Measurements from ENCODE around the gene CASQ2.
A peak's percentile ranks its signal among the peaks of the same experiment; 100 is the strongest.

Gene CASQ2

DNA sequence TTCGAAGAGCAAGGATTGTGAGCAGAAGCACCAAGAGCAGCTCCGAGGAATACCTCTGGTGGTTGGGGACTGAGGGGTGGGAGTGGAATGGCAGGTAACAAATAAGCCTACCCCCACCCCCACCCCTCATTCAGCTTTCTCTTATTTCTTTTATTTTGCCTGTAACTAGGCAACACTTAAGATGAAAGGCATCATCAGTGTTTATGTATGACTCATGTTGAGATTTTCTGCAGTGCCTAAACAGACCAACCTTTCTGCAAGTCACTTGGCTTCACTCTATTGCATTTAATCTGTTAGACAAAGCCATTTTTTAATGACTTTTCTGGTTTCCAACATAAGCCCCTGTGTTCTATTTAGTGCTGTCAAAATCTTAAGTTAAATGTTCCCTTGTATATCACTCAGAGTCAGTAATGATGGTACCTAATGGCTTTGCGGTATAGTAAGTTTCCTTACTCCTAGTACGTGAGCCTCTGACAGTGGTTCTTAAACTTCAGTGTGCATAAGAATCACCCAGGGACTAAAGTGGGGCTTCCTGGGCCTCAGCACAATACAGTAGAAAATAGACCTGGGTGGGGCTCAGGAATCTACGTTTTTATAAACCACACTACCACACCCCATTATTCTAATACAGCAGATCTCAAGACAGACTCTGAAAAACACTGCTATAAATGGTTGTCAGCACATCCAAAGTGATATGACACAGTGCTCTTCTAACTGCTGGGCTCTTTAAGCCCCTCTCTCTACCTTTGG, 19.9 kb downstream of the CASQ2 start:
- in situ Hi-C loops (cut with MboI; ENCODE audit: low sequenced_read_pairs, unreplicated experiment): no loop called here
- TF ChIP-seq, protein P1, sequence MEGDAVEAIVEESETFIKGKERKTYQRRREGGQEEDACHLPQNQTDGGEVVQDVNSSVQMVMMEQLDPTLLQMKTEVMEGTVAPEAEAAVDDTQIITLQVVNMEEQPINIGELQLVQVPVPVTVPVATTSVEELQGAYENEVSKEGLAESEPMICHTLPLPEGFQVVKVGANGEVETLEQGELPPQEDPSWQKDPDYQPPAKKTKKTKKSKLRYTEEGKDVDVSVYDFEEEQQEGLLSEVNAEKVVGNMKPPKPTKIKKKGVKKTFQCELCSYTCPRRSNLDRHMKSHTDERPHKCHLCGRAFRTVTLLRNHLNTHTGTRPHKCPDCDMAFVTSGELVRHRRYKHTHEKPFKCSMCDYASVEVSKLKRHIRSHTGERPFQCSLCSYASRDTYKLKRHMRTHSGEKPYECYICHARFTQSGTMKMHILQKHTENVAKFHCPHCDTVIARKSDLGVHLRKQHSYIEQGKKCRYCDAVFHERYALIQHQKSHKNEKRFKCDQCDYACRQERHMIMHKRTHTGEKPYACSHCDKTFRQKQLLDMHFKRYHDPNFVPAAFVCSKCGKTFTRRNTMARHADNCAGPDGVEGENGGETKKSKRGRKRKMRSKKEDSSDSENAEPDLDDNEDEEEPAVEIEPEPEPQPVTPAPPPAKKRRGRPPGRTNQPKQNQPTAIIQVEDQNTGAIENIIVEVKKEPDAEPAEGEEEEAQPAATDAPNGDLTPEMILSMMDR (IDR thresholded peaks at IDR 0.05; ENCODE audit: borderline replicate concordance, control extremely low read depth, extremely low read depth, insufficient read depth, missing control alignments): no peak
- no peak for DNase-seq (ENCODE audit: low spot score)

DNA sequence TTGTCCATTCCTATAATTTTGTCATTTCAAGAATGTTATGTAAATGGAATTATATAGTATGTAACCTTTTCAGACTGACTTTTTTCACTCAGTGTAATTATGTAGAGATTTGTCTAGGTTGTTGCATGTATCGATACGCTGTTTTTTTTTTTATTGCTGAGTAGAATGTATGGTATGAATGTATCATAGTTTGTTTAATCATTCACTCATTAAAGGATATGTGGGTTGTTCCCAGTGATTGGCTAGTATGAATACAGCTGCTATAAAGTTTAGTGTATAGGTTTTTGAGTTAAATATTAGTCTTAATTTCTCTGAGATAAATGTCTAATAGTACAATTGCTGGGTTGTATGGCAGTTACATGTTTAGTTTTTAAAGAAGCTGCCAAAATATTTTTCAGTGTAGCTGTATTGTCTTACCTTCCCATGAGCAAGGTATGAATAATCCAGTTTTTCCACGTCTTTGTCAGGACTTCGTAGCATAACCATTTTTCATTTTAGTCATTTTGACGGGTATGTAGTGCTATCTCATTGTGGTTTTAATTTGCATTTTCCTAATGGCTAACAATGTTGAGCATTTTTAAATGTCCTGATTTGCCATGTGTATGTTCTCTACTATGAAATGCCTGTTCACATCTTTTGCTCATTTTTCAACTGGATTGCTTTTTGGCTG, 22.4 kb downstream of the CASQ2 start:
- in situ Hi-C loops (cut with MboI; ENCODE audit: low sequenced_read_pairs, unreplicated experiment): no loop called here
- TF ChIP-seq, protein P1 (IDR thresholded peaks at IDR 0.05; ENCODE audit: borderline replicate concordance, control extremely low read depth, extremely low read depth, insufficient read depth, missing control alignments): no peak
- DNase-seq (ENCODE audit: low spot score): no peak

DNA sequence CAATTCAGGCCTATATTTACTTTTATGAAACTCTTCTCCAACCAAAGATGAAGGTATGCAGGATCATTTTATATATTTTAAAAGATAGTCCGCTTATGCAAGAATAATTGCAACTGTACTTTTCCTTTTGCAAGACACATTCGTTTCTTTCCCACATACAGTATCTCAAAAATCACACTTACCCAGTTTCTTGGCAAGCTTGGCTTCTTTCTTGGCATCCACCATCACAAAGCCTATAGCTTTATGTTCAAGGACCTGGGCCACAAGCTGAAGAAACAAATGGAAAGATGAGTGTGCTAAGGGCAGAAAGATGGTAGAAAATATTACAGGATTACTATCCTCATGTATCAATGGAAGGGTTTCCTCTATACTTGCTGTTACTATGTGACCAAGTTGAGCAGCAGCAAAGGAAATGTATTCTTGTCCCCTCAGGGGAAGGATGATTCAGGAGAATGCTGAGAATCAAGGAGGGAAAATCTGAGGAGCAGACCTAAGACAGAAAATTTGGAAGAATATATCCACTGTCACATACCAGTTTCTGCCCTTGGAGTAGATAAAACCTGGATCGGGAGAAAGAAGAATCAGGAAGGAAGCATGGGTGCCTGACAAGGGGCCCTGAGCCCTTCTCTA, 23.8 kb downstream of the CASQ2 start:
- TF ChIP-seq, protein P1 (IDR thresholded peaks at IDR 0.05; ENCODE audit: borderline replicate concordance, control extremely low read depth, extremely low read depth, insufficient read depth, missing control alignments): no peak
- no peak for DNase-seq (ENCODE audit: low spot score)
- in situ Hi-C loops (cut with MboI; ENCODE audit: low sequenced_read_pairs, unreplicated experiment): no loop called here

DNA sequence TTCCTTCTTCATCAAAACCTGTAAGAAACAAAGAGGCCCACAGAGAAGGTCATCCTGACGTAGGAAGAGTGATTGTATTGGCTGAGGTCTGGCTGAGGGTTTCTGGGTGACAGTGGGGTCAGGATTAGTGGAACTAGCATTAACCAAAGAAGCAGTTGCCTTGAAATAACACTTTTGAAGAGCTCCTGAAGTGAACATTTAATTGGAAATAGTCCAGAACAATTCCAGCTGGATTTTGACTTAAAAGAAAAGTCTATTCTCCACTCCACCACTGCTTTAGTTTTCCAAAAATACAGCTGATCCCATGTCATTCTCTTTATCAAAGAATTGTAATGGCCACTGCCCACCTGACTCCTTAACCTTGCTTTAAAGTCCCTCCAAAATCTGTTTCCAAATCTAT, 27.7 kb downstream of the CASQ2 start:
- TF ChIP-seq, protein P1 (IDR thresholded peaks at IDR 0.05; ENCODE audit: borderline replicate concordance, control extremely low read depth, extremely low read depth, insufficient read depth, missing control alignments): no peak
- in situ Hi-C loops (cut with MboI; ENCODE audit: low sequenced_read_pairs, unreplicated experiment): no loop called here
- no peak for DNase-seq (ENCODE audit: low spot score)

DNA sequence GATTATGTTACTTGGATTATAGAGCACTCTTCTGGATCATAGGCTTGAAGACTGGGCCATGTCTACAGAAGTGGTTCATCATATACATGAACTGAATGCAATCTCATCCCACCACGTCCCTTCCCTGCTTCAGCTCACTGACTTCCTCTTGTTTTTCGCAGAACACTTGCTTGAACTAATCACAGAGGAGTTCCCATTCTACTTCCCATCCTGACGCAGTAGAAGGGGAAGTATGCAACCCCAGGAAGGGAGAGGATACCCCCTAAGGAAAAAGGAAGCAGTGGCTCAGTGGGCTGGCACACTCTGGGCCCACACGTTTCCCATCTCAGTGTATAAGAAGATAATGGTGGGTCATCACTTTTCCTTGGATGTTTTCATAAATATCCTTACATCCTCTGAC, 36.2 kb downstream of the CASQ2 start:
- in situ Hi-C loops (cut with MboI; ENCODE audit: low sequenced_read_pairs, unreplicated experiment): no loop called here
- TF ChIP-seq, protein P1 (IDR thresholded peaks at IDR 0.05; ENCODE audit: borderline replicate concordance, control extremely low read depth, extremely low read depth, insufficient read depth, missing control alignments): no peak
- DNase-seq (ENCODE audit: low spot score): no peak

DNA sequence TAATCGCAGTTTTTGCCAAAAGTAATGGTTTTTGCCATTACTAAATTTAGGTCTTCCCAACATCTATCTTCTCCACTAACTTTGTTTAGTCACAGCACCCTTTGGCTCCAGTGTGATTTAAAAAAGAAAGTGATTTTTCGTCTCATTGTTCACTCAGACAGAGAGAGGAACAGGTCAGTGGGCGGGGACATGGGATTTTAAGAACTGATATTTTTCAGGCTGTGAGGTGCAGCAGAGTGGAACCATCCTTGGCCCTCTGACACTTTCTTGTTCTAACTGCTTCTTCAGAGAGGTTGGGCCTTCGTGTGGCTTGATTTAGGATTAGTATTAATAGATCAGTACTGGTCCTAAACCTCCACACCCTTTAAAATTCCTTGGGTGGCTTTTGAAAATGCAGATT, 38.8 kb downstream of the CASQ2 start:
- in situ Hi-C loops (cut with MboI; ENCODE audit: low sequenced_read_pairs, unreplicated experiment): no loop called here

More for the DNA sequence above, 38.8 kb downstream of the CASQ2 start:
- DNase-seq (ENCODE audit: low spot score): peak; percentile 70
- TF ChIP-seq, protein P1 (IDR thresholded peaks at IDR 0.05; ENCODE audit: borderline replicate concordance, control extremely low read depth, extremely low read depth, insufficient read depth, missing control alignments): no peak
